D721Med (cell line): ENCODE results near the gene SPACA7.

ENCODE experiments used
- DNase-seq: peaks from one replicate; pipeline ENCODE4 v3.0.0; 2011; ENCODE audit warnings: low spot score; ENCODE audit not compliant: insufficient read length
- FAIRE-seq: peaks from 2 replicates; lab custom pipeline; 2011; peaks lifted over from hg19 to GRCh38; lab: Jason Lieb, UNC
- TF ChIP-seq, protein P1 (sequence below): IDR thresholded peaks from 2 replicates; pipeline ENCODE4 v1.5.1; 2012; ENCODE audit warnings: mild to moderate bottlenecking, control low read depth; ENCODE audit not compliant: insufficient read depth; ENCODE audit errors: missing control alignments

The SPACA7 gene

DNA sequence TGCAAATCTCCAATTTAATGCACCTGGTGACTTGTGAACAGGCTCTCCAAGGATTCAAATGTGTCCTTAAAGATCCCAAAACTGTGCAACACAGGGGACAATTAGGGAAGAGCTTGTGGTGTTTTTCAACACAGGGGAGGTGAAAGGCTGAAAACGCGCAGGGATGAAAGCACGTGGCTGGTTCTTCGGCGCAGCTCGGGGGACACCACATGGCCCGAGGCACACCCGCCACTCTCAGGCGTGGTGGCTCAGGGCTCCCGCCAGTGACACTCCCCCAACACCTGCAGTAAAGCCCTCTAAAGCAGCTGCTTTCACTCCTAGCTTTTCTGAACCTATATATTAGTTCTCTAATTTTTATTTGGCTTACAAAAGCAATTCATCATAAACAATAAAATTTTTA is 91.9 kb downstream of the SPACA7 start:
- DNase-seq, result no peak
- FAIRE-seq, result no peak
- TF ChIP-seq, protein P1, sequence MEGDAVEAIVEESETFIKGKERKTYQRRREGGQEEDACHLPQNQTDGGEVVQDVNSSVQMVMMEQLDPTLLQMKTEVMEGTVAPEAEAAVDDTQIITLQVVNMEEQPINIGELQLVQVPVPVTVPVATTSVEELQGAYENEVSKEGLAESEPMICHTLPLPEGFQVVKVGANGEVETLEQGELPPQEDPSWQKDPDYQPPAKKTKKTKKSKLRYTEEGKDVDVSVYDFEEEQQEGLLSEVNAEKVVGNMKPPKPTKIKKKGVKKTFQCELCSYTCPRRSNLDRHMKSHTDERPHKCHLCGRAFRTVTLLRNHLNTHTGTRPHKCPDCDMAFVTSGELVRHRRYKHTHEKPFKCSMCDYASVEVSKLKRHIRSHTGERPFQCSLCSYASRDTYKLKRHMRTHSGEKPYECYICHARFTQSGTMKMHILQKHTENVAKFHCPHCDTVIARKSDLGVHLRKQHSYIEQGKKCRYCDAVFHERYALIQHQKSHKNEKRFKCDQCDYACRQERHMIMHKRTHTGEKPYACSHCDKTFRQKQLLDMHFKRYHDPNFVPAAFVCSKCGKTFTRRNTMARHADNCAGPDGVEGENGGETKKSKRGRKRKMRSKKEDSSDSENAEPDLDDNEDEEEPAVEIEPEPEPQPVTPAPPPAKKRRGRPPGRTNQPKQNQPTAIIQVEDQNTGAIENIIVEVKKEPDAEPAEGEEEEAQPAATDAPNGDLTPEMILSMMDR, result no peak

DNA sequence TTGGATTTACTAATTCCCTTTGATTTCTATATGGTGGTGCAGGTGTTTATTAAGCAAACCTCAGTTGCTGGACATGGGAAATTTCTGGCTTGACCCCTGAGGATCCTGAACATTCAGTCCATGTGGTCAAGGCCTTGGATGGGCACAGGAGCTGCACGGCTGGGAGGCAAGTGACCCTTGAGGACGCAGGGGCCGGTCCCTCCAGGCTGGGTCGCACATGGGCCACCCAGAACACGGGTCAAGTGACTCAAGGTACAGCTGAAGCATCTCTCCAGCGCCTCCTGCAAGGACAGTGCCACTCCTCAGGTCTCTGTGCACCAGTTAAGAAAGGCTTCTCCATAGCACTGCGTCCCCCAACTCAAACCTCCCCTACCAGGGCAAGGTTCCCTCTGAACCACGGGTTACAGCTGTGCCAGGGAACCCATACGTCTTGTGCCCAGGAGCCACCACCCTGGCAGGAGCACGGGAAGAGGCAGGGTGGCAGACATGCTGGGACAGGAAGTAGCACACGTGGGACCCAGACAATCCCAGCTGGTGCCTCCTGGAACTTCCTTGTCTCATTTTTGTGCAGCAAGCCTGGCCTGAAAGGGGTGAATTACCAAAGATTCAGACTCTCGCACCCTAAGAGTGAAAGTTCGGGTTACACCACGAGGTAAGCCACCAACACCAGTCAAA is 93.1 kb downstream of the SPACA7 start:
- no peak for DNase-seq
- no peak for FAIRE-seq
- TF ChIP-seq, protein P1, result no peak

DNA sequence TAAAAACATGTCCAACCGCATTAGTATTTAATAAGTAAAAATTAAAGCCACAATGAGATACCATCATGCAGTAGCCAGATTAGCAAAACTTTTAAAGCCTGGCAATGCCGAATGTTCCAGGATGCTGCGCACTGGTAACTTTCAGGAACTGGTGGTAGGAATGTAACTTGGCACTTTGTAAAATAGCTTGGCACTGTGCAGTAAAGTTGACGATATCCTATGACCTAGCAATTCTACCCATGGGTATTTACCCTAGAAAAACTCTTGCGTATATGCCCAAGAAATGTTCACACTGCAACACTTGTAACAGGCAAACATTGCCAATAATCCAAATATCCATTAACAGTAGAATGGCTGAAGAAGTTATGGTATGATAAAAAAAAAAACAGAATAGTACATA is 97.7 kb downstream of the SPACA7 start:
- no peak for DNase-seq
- no peak for FAIRE-seq
- TF ChIP-seq, protein P1, result no peak

DNA sequence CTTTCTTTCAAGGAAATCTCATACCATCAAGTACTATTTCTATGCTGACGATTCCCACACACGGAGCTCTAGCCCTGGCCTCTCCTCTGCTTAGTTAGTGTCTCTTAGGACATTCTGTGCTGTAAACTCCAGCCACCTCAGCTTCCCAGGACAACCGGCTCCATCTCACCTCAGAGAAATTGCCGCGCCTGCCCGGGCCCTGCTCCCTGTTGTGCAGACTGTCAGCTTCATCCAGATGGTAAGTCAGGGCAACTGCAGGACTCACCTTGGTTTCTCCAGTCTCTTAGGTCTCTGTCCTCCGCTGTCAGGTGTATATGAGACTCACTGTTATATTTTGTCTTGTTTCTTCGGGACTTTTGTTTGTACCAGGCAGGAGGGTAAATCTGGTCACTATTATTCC is 98.7 kb downstream of the SPACA7 start:
- TF ChIP-seq, protein P1, result no peak
- FAIRE-seq, result no peak
- no peak for DNase-seq

DNA sequence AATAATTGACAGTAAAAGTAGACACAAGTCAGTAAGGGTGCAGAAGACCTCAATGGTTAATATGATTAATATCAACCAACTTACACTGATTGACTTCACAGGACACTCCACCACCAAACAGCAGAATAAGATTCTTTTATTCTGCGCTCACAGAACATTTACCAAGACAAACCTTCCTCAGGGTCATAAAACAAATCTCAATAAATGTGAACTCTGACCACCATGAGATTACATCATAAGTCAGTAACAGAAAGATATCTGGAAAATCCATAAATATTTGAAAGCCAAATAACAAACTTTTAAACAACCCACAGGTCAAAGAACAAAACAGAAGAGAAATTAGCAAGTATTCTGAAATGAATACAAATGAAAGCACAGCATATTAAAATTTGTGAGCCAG is 99.7 kb downstream of the SPACA7 start:
- TF ChIP-seq, protein P1, result no peak
- FAIRE-seq, result no peak

DNA sequence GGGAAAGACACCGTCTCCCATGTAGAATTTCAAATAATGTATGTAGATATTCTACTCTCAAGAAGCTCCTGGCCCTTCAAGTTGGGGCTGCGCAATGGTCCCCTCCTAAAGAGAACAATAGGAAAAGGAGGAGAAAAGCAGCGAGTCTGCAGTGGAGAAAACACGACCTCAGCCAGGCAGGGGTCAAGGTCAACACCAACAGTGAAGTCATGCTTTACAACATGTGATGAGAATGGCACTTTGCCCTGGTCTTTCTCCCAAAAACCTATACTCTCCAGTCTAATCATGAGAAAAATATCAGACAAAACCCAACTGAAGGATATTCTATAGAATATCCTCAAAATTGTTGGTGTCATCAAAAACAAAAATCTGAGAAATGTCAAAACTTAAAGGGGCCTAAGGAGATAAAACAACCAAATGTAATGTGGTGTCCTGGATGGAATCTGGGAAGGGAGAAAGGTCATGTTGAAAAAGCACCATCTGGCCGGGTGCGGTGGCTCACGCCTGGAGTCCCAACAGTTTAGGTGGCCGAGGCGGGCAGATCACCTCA is 101.0 kb downstream of the SPACA7 start:
- DNase-seq (no peak), FAIRE-seq (no peak)
- TF ChIP-seq, protein P1, result no peak

More for the DNA sequence above, 99.7 kb downstream of the SPACA7 start:
- no peak for DNase-seq

DNA sequence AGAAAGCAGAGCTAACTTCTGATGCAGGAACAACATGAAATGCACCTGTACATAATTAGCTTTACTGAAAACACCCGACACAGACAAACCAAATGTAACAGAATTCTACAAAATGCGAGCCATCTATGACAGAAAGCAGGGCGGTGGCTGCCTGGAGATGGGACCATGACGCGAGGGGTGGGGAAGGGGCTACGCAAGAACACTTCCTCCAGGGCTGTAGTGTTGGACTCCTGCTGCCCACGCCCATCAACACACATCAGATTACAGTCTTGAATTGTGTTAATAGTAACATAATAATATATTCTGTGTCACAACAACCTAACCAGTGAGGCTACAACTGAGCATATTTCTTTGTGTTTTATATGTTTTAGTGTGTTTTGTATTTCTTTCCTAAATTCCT is 103.2 kb downstream of the SPACA7 start:
- TF ChIP-seq, protein P1, result no peak
- DNase-seq (no peak), FAIRE-seq (no peak)
